Measurements from ENCODE around the gene SYF2.

The SYF2 gene

GRCh38 chr1:25174730-25175612 is 57.3 kb downstream of the SYF2 start:
- Histone ChIP-seq H3K9me3 (ENCODE audit: control insufficient read depth in 1 of 2, low read length in 2 of 2) (peaks cover 0 to 3% of the 10 kb centered on the region in 2 donors), H3K4me3 (ENCODE audit: low read depth in 1 of 2, low read length in 2 of 2) (no peak overlapping the region), H3K27me3 (ENCODE audit: low read depth, low read length) (no peaks in the 10 kb centered on the region), H3K4me1 (ENCODE audit: control insufficient read depth in 1 of 2, insufficient read depth in 2 of 2, low read length in 2 of 2) (no peaks in the 10 kb centered on the region), H3K27ac (ENCODE audit: low read length) (no peak overlapping the region), H3K36me3 (ENCODE audit: control insufficient read depth in 1 of 2, insufficient read depth in 2 of 2, low read length in 2 of 2) (no peaks in the 10 kb centered on the region)

- Histone ChIP-seq H3K27me3 (ENCODE audit: low read depth, low read length) (no peaks in the 10 kb centered on the region), H3K9me3 (ENCODE audit: control insufficient read depth in 1 of 2, low read length in 2 of 2) (peaks cover 0 to 3% of the 10 kb centered on the region in 2 donors), H3K4me1 (ENCODE audit: control insufficient read depth in 1 of 2, insufficient read depth in 2 of 2, low read length in 2 of 2) (no peaks in the 10 kb centered on the region), H3K27ac (ENCODE audit: low read length) (no peak overlapping the region), H3K4me3 (ENCODE audit: low read depth in 1 of 2, low read length in 2 of 2) (no peak overlapping the region), H3K36me3 (ENCODE audit: control insufficient read depth in 1 of 2, insufficient read depth in 2 of 2, low read length in 2 of 2) (no peaks in the 10 kb centered on the region)
These were observed 58.0 kb downstream of the SYF2 start for GRCh38 chr1:25174363-25174729.

- H3K4me3 ChIP-seq (ENCODE audit: low read depth in 1 of 2, low read length in 2 of 2) = no peak overlapping the region
- H3K36me3 ChIP-seq (ENCODE audit: control insufficient read depth in 1 of 2, insufficient read depth in 2 of 2, low read length in 2 of 2) = no peaks in the 10 kb centered on the region
- H3K27ac ChIP-seq (ENCODE audit: low read length) = no peak overlapping the region
- peaks cover 0 to 3% of the 10 kb centered on the region in 2 donors for H3K9me3 ChIP-seq (ENCODE audit: control insufficient read depth in 1 of 2, low read length in 2 of 2)
- H3K4me1 ChIP-seq (ENCODE audit: control insufficient read depth in 1 of 2, insufficient read depth in 2 of 2, low read length in 2 of 2) = no peaks in the 10 kb centered on the region
- H3K27me3 ChIP-seq (ENCODE audit: low read depth, low read length) = no peaks in the 10 kb centered on the region
These were observed 58.4 kb downstream of the SYF2 start for GRCh38 chr1:25173809-25174340.

Data from muscle layer of duodenum (tissue), 2 donors.